KMS-11 (cell line): ENCODE data around the gene NDUFV2.
"Not testable (repeated sequence)": the region's sequence is repeated elsewhere in the genome, so short reads cannot be mapped to it uniquely, and the experiment has no call there.

Source experiments
- H2AFZ ChIP-seq: fragments of 200-600 bp; sonication (generic); 2 replicates; pipeline ENCODE4 v1.6.1; 2016; ENCODE audit warnings: antibody characterized with exemption, mixed run types, low read depth
- H3K27ac ChIP-seq: fragments of 200-600 bp; sonication (generic); 2 replicates; pipeline ENCODE4 v1.6.1; 2016; ENCODE audit warnings: mild to moderate bottlenecking, mixed run types
- H3K27me3 ChIP-seq: fragments of 200-600 bp; sonication (generic); 2 replicates; pipeline ENCODE4 v1.6.1; 2017; ENCODE audit warnings: mild to moderate bottlenecking, low read depth, mixed run types, moderate library complexity; ENCODE audit not compliant: insufficient read depth
- H3K36me3 ChIP-seq: fragments of 200-600 bp; sonication (generic); 2 replicates; pipeline ENCODE4 v1.6.1; 2017; ENCODE audit warnings: mild to moderate bottlenecking, mixed run types; ENCODE audit not compliant: insufficient read depth
- H3K4me1 ChIP-seq: fragments of 200-600 bp; sonication (generic); 2 replicates; pipeline ENCODE4 v1.6.1; 2016; ENCODE audit warnings: mild to moderate bottlenecking, low read depth, mixed run types; ENCODE audit not compliant: poor library complexity, severe bottlenecking
- H3K4me2 ChIP-seq: fragments of 200-600 bp; sonication (generic); 2 replicates; pipeline ENCODE4 v1.7.0; 2016; ENCODE audit warnings: mild to moderate bottlenecking, mixed run types
- H3K4me3 ChIP-seq: fragments of 200-600 bp; sonication (generic); IDR thresholded peaks from 2 replicates; pipeline ENCODE4 v1.6.1; 2017; ENCODE audit warnings: low read depth, low read length, mixed read lengths; ENCODE audit not compliant: insufficient read depth
- H3K79me2 ChIP-seq: fragments of 200-600 bp; sonication (generic); 2 replicates; pipeline ENCODE4 v1.6.1; 2016; ENCODE audit warnings: low read depth, mixed run types; ENCODE audit not compliant: insufficient read depth
- H3K9ac ChIP-seq: fragments of 200-600 bp; sonication (generic); 2 replicates; pipeline ENCODE4 v1.6.1; 2016; ENCODE audit warnings: mild to moderate bottlenecking, mixed run types
- H4K20me1 ChIP-seq: fragments of 200-600 bp; sonication (generic); 2 replicates; pipeline ENCODE4 v1.6.1; 2016; ENCODE audit warnings: mild to moderate bottlenecking, mixed run types; ENCODE audit not compliant: insufficient read depth
- TF ChIP-seq, protein P1 (sequence below): fragments of 200-600 bp; sonication (generic); conservative IDR thresholded peaks from 2 replicates; pipeline ENCODE4 v1.6.1; 2017; ENCODE audit warnings: low read depth, mild to moderate bottlenecking, antibody characterized with exemption, low read length, moderate library complexity, mixed read lengths

NDUFV2 gene

DNA sequence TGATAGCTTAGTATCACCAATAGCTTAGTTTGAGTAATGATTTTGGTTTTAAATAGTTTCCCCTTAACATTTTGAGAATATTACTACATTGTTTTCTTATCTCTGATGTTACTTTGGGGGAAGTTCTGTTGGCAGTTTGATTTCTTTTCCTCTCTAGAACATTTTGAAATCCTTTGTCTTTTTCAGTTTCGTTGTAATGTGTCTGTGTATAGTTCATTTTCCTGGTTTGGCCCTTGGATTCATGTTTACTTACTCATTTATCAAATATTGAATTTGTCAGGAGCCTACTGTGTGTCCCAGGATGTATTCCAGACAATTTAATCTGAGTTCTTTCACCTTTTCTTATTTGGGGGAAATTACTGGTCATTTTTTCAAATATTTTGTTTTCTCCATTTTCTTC lies 50.8 kb downstream of the NDUFV2 start:
- H3K79me2 ChIP-seq = peaks cover 99% of the 10 kb centered on the region
- 0 out of 2 replicates have a peak, but pooled peaks cover 4% of the 10 kb centered on the region for H3K36me3 ChIP-seq
- peaks cover 56% of the 10 kb centered on the region for H4K20me1 ChIP-seq
- no peak overlapping the region for H3K27ac ChIP-seq
- no peak overlapping the region for H3K9ac ChIP-seq
- H2AFZ ChIP-seq = no peak overlapping the region
- peaks cover 94% of the 10 kb centered on the region for H3K4me1 ChIP-seq
- H3K27me3 ChIP-seq = no peaks in the 10 kb centered on the region
- TF ChIP-seq, protein P1, sequence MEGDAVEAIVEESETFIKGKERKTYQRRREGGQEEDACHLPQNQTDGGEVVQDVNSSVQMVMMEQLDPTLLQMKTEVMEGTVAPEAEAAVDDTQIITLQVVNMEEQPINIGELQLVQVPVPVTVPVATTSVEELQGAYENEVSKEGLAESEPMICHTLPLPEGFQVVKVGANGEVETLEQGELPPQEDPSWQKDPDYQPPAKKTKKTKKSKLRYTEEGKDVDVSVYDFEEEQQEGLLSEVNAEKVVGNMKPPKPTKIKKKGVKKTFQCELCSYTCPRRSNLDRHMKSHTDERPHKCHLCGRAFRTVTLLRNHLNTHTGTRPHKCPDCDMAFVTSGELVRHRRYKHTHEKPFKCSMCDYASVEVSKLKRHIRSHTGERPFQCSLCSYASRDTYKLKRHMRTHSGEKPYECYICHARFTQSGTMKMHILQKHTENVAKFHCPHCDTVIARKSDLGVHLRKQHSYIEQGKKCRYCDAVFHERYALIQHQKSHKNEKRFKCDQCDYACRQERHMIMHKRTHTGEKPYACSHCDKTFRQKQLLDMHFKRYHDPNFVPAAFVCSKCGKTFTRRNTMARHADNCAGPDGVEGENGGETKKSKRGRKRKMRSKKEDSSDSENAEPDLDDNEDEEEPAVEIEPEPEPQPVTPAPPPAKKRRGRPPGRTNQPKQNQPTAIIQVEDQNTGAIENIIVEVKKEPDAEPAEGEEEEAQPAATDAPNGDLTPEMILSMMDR = no peak
- no peak overlapping the region for H3K4me3 ChIP-seq
- H3K4me2 ChIP-seq = no peak overlapping the region

DNA sequence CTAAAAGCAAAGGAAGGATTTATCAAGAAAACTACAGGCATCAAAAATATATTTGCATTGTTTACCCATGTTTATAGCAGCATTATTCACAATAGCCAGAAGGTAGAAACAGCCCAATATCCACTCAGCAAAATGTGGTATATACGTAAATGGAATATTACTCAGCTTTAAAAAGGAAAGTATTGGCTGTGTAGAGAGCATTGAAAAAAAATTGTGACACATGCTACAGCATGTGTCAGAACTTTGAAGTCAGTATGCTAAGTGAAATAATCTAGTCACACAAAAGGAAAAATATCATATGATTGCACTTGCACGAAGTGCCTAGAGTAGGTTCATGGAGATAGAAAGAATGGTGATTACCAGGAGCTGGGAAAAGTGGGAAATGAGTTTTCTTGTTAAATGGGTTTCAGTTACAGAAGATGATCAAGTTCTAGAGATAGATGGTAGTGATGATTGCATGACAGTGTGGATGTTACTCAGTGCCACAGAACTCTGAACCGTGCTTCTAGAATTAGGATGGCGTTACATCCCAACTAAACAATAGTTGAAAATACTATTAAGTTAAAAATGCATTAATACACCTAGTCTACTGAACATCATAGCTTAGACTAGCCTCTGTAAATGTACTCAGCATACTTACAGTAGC lies 54.2 kb downstream of the NDUFV2 start:
- Histone ChIP-seq H3K79me2 (peaks cover 99% of the 10 kb centered on the region), H3K27me3 (no peaks in the 10 kb centered on the region), H3K27ac (no peak overlapping the region), H4K20me1 (peaks cover 34% of the 10 kb centered on the region), H3K4me1 (peaks cover 65% of the 10 kb centered on the region), H2AFZ (no peak overlapping the region), H3K36me3 (no peaks in the 10 kb centered on the region), H3K4me2 (peak overlapping the region; percentile 31), H3K9ac (no peak overlapping the region), H3K4me3 (no peak overlapping the region)
- TF ChIP-seq, protein P1 = no peak

DNA sequence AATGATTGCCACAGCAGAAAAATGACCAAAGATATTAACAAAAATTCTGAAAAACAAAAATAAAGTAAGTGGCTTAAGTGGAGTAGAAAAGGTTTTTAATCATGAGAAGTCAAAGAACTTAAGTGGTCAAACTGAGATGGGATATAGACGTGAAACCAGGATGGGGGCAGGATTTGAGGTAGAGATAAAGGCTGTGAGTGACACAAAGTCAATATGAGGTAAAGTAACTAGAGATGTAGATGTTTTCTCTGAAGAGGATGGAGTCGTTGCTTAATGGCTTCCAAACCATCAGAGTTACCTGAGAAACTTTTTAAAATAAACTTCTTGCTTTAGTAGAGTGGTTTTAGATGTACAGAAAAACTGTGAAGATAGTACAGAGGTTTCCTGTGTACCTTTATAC lies 55.3 kb downstream of the NDUFV2 start:
- Histone ChIP-seq H3K27me3 (no peaks in the 10 kb centered on the region), H3K9ac (no peak overlapping the region), H3K36me3 (no peaks in the 10 kb centered on the region), H3K4me2 (peak overlapping the region; percentile 24), H3K27ac (peak overlapping the region; percentile 6; the same call in 1 of the 2 replicates), H2AFZ (no peak overlapping the region), H3K4me3 (no peak overlapping the region), H4K20me1 (peaks cover 25% of the 10 kb centered on the region), H3K79me2 (peaks cover 99% of the 10 kb centered on the region), H3K4me1 (peaks cover 54% of the 10 kb centered on the region)
- TF ChIP-seq, protein P1 = no peak

DNA sequence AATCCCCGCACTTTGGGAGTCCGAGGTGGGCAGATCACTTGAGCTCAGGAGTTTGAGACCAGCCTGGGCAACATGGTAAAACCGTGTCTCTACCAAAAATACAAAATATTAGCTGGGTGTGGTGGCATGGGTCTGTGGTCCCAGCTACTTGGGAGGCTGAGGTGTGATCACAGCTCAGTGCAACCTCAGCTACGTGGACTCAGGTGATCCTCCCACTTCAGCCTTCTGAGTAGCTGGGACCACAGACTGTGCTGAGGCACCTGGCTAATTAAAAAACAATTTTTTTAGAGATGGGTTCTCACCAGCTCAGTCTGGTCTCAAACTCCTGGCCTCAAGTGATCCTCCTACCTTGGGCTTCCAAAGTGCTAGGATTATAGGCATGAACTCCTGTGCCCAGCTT lies 57.5 kb downstream of the NDUFV2 start:
- TF ChIP-seq, protein P1 = no peak
- Histone ChIP-seq H3K4me2 (no peak overlapping the region), H3K4me3 (no peak overlapping the region), H4K20me1 (peaks cover 18% of the 10 kb centered on the region), H3K79me2 (peaks cover 99% of the 10 kb centered on the region), H2AFZ (no peak overlapping the region), H3K9ac (no peak overlapping the region), H3K27me3 (no peaks in the 10 kb centered on the region), H3K36me3 (no peaks in the 10 kb centered on the region), H3K27ac (no peak overlapping the region), H3K4me1 (peaks cover 34% of the 10 kb centered on the region)

DNA sequence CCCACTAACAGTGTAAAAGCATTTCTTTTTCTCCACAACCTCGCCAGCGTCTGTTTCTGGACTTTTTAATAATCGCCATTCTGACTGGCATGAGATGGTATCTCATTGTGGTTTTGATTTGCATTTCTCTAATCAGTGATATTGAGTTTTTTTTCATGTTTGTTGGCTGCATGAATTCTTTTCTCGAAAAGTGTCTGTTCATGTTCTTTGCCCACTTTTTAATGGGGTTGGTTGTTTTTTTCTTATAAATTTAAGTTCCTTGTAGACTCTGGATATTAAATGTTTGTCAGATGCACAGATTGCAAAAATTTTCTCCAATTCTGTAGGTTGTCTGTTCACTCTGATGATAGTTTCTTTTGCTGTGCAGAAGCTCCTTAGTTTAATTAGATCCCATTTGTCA lies 60.2 kb downstream of the NDUFV2 start:
- not testable (repeated sequence) for H3K27me3 ChIP-seq, H3K4me1 ChIP-seq, H3K27ac ChIP-seq, H3K9ac ChIP-seq, H3K4me3 ChIP-seq, H2AFZ ChIP-seq, H3K4me2 ChIP-seq, H3K36me3 ChIP-seq, H4K20me1 ChIP-seq
- H3K79me2 ChIP-seq = peaks cover 86% of the 10 kb centered on the region

DNA sequence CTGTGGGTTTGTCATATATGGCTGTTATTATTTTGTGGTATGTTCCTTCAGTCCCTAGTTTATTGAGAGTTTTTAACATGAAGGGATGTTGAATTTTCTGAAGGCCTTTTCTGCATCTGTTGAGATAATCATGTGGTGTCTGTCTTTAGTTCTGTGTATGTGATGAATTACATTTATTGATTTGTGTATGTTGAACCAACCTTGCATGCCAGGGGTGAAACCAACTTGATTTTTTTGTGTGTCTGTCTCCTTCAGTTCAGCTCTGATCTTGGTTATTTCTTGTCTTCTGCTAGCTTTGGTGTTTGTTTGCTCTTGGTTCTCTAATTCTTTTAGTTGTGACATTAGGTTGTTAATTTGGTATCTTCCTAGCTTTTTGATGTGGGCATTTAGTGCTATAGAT lies 61.6 kb downstream of the NDUFV2 start:
- not testable (repeated sequence) for H3K4me3 ChIP-seq, H3K27ac ChIP-seq, H3K9ac ChIP-seq, H2AFZ ChIP-seq, H4K20me1 ChIP-seq, H3K4me2 ChIP-seq, H3K36me3 ChIP-seq, H3K4me1 ChIP-seq, H3K27me3 ChIP-seq
- peaks cover 85% of the 10 kb centered on the region for H3K79me2 ChIP-seq

DNA sequence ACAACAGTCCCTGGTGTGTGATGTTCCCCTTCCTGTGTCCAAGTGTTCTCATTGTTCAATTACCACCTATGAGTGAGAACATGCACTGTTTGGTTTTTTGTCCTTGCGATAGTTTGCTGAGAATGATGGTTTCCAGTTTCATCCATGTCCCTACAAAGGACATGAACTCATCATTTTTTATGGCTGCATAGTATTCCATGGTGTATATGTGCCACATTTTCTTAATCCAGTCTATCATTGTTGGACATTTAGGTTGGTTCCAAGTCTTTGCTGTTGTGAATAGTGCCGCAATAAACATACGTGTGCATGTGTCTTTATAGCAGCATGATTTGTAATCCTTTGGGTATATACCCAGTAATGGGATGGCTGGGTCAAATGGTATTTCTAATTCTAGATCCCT lies 63.4 kb downstream of the NDUFV2 start:
- H3K27ac ChIP-seq, H4K20me1 ChIP-seq, H3K4me3 ChIP-seq, H3K9ac ChIP-seq, H3K27me3 ChIP-seq, H3K4me2 ChIP-seq, H2AFZ ChIP-seq, H3K36me3 ChIP-seq: not testable (repeated sequence)
- H3K79me2 ChIP-seq = peaks cover 83% of the 10 kb centered on the region
- H3K4me1 ChIP-seq = peaks cover 10% of the 10 kb centered on the region
